Lung (tissue), 12 donors: ENCODE results near the gene ZNF606. TPM values are rescaled to one million over a fixed set of nuclear protein-coding genes. Genes with fewer than 3 reads are reported as not detected.

ENCODE experiments used
- ATAC-seq: fragments of 200-7000 bp; cut with Tn5 transposase; one replicate; pipeline ENCODE4 v1.9.1; 2020; ENCODE audit warnings: moderate number of reproducible peaks; ENCODE audit not compliant: insufficient read depth, low FRiP score
- DNase-seq, 3 donors: peaks; one replicate each; pipeline ENCODE4 v3.0.0-alpha.2; 2013 to 2017
- H3K27ac ChIP-seq, 2 donors: one replicate each; pipeline ENCODE4 v1.5.1; 2013; ENCODE audit warnings: mild to moderate bottlenecking in 2 of 2, moderate library complexity in 2 of 2, control low read depth in 1 of 2, inconsistent platforms in 1 of 2, low read depth in 1 of 2, low read length in 1 of 2
- H3K27me3 ChIP-seq, 3 donors: one replicate each; pipeline ENCODE4 v1.5.1; 2013; ENCODE audit warnings: low read length in 2 of 3; ENCODE audit not compliant: control insufficient read depth in 3 of 3, insufficient read depth in 3 of 3
- H3K36me3 ChIP-seq, 4 donors: one replicate each; pipeline ENCODE4 v1.5.1; 2013; ENCODE audit warnings: low read length in 4 of 4, mild to moderate bottlenecking in 1 of 4, moderate library complexity in 1 of 4; ENCODE audit not compliant: control insufficient read depth in 4 of 4, insufficient read depth in 4 of 4
- H3K4me1 ChIP-seq, 5 donors: one replicate each; pipeline ENCODE4 v1.5.1; 2013; ENCODE audit warnings: low read length in 5 of 5, mild to moderate bottlenecking in 2 of 5, moderate library complexity in 1 of 5; ENCODE audit not compliant: control insufficient read depth in 5 of 5, insufficient read depth in 5 of 5
- H3K4me3 ChIP-seq: one replicate; pipeline ENCODE4 v1.5.1; 2013; ENCODE audit warnings: mild to moderate bottlenecking, control low read depth, moderate library complexity
- H3K9ac ChIP-seq, 2 donors: one replicate each; pipeline ENCODE4 v1.5.1; 2013; ENCODE audit warnings: low read length in 2 of 2, control low read depth in 1 of 2; ENCODE audit not compliant: insufficient read depth in 1 of 2
- H3K9me3 ChIP-seq, 4 donors: one replicate each; pipeline ENCODE4 v1.5.1; 2013; ENCODE audit warnings: low read length in 3 of 4, mild to moderate bottlenecking in 1 of 4, moderate library complexity in 1 of 4; ENCODE audit not compliant: control insufficient read depth in 4 of 4, insufficient read depth in 3 of 4
- WGBS, 2 donors: extraction: QIAGEN DNeasy Blood & Tissue Kit; methylation state at CpG; one replicate each; pipeline ENCODE4 v1.1.7; 2013; 5-methylcytosine and 5-hydroxymethylcytosine counted together
- polyA plus RNA-seq, 2 donors: library from polyadenylated mRNA; stranded (reverse); fragments of 200-250 nt; gene quantifications; one replicate each; pipeline ENCODE4 v1.2.1, GENCODE V29; 2013
- total RNA-seq, 2 donors: library from RNA; depleted of rRNA in 1 of 2; stranded (reverse); fragments of >200 nt in 1 of 2; gene quantifications; one replicate each; pipeline ENCODE4 v1.2.1, GENCODE V29; 2014 to 2021
- TF ChIP-seq, protein P1 (sequence below): IDR thresholded peaks from 2 replicates; pipeline ENCODE4 v1.5.1; 2012; ENCODE audit warnings: mild to moderate bottlenecking; ENCODE audit errors: control extremely low read depth, extremely low read depth
- donor health status: control.
- donor health status: control.
- donor health status: Bipolar disorder and iron deficiency.
- donor health status: healthy.
- donor health status: DM: yes; HTN: yes; CAD: no.

Gene ZNF606
- total and polyA plus RNA-seq, 4 donors: 6.0 to 37.9 (median 11.7) TPM

DNA sequence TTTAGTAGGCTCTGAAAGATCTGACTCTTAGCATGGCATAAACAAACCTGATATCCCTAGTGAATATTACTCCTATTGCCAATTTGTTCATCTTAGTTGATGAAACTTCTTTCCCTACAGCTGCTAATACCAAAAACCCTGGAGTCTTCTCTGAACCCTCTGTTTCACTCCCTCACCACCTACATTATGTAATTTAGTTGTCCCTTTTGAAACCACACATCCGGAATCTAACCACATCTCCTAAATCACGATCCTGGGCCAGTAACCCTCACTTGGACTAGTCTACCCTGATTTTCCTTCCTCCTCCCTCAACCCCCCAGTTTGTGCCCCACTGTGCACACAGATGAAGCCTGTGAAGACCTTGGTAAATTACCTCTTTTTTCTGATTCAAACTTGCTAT, 56.3 kb downstream of the ZNF606 start:
- TF ChIP-seq, protein P1, sequence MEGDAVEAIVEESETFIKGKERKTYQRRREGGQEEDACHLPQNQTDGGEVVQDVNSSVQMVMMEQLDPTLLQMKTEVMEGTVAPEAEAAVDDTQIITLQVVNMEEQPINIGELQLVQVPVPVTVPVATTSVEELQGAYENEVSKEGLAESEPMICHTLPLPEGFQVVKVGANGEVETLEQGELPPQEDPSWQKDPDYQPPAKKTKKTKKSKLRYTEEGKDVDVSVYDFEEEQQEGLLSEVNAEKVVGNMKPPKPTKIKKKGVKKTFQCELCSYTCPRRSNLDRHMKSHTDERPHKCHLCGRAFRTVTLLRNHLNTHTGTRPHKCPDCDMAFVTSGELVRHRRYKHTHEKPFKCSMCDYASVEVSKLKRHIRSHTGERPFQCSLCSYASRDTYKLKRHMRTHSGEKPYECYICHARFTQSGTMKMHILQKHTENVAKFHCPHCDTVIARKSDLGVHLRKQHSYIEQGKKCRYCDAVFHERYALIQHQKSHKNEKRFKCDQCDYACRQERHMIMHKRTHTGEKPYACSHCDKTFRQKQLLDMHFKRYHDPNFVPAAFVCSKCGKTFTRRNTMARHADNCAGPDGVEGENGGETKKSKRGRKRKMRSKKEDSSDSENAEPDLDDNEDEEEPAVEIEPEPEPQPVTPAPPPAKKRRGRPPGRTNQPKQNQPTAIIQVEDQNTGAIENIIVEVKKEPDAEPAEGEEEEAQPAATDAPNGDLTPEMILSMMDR: no peak
- Histone ChIP-seq H3K9me3 (peaks cover 0 to 61% (median 26%) of the 10 kb centered on the region in 4 donors), H3K36me3 (peaks cover 21 to 41% (median 29%) of the 10 kb centered on the region in 4 donors), H3K27me3 (no peaks in the 10 kb centered on the region), H3K27ac (no peak overlapping the region), H3K4me3 (peak overlapping the region; percentile 90), H3K4me1 (peaks cover 0 to 8% (median 5%) of the 10 kb centered on the region in 5 donors), H3K9ac (no peak overlapping the region)
- DNase-seq: no peak
- ATAC-seq: no peak
- WGBS, 2 donors: 41 to 59% methylated on average over 2 of the region's 2 CpGs

DNA sequence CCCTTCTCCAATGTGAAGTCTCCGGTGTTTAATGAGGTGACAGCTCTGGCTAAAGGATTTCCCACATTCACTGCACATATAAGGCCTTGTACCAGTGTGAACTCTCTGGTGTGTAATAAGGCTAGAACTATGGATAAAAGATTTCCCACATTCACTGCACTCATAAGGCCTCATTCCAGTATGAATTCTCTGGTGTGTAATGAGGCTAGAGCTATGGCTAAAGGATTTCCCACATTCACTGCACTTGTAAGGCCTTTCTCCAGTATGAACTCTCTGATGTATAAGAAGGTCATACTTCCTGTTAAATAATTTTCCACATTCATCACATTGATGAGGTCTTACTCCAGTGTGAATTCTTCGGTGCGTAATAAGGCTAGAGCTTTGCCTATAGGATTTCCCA, 61.0 kb downstream of the ZNF606 start:
- Histone ChIP-seq H3K27me3 (no peaks in the 10 kb centered on the region), H3K9me3 (peaks cover 0 to 58% (median 34%) of the 10 kb centered on the region in 4 donors), H3K27ac (no peak overlapping the region), H3K9ac (no peak overlapping the region), H3K4me3 (no peak overlapping the region), H3K4me1 (peaks cover 0 to 5% (median 3%) of the 10 kb centered on the region in 5 donors), H3K36me3 (peaks cover 28 to 53% (median 41%) of the 10 kb centered on the region in 4 donors)
- DNase-seq (no peak), ATAC-seq (no peak)
- 96 to 99% methylated on average over 3 of the region's 3 CpGs for WGBS, 2 donors
- TF ChIP-seq, protein P1: no peak

DNA sequence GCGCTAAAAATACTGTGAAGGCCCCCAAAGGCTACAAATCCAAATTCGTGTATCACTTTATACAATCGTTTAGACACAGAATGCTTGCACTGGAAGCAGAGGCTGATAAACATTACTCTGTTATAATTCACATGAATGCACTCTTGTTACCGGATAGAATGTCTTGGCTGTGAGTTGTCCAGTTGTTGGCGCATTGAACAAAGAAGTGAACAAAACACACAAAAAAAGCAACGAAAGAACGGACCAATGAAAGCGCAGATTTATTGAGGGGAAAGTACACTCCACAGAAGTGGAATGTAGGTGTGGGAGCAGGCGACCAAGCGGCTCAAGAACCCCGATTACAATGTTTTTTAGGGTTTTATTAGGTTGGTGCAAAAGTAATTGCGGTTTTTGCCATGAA, 66.9 kb downstream of the ZNF606 start:
- 91% methylated on average over 12 of the region's 12 CpGs for WGBS, 2 donors
- Histone ChIP-seq H3K4me1 (peaks cover 0 to 5% (median 3%) of the 10 kb centered on the region in 5 donors), H3K27me3 (no peaks in the 10 kb centered on the region), H3K9ac (no peak overlapping the region), H3K36me3 (peaks cover 3 to 36% (median 18%) of the 10 kb centered on the region in 4 donors), H3K4me3 (no peak overlapping the region), H3K27ac (no peak overlapping the region), H3K9me3 (peaks cover 0 to 49% (median 30%) of the 10 kb centered on the region in 4 donors)
- TF ChIP-seq, protein P1: no peak
- DNase-seq (no peak), ATAC-seq (no peak)
